Measurements from ENCODE around the gene QRFP.

The QRFP gene

DNA sequence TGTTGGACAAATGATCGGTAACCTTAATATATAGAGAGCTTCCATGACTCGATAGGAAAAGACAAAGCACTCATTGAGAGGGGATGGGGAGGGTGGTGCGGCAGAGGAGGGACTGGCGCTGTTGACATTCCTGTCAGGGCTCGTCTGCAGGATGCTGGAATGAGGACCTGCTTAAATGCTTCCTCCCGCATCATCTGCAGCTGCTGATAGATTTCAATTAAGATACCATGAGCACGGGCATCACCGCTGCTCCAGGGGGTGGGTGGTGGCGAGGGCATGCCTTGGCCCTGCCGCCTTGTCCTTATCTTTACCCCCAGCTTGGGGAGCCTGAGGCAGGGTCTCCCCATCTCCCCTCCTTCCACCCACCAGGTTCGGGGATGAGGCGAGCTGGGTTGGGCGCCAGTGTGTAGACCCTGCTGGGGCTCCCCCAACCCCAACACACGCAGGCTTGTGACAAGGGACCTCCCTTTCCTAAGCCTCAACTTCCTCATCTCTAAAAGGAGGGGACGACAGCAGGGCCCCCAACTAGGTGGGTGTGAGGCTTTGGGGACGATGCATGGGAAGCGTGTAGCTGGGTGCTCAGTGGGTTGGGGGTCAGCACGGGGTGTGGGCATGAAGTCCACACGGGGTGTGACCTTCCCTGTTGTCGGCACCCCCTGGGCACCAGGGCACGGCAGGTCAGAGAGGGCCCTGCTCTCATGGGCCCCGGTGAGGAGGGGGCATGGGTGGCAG lies 11.7 kb upstream of the QRFP start:
- H3K27ac ChIP-seq: no peak overlapping the region
- TF ChIP-seq, protein P1, sequence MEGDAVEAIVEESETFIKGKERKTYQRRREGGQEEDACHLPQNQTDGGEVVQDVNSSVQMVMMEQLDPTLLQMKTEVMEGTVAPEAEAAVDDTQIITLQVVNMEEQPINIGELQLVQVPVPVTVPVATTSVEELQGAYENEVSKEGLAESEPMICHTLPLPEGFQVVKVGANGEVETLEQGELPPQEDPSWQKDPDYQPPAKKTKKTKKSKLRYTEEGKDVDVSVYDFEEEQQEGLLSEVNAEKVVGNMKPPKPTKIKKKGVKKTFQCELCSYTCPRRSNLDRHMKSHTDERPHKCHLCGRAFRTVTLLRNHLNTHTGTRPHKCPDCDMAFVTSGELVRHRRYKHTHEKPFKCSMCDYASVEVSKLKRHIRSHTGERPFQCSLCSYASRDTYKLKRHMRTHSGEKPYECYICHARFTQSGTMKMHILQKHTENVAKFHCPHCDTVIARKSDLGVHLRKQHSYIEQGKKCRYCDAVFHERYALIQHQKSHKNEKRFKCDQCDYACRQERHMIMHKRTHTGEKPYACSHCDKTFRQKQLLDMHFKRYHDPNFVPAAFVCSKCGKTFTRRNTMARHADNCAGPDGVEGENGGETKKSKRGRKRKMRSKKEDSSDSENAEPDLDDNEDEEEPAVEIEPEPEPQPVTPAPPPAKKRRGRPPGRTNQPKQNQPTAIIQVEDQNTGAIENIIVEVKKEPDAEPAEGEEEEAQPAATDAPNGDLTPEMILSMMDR (conservative IDR thresholded peaks at IDR 0.05): no peak

DNA sequence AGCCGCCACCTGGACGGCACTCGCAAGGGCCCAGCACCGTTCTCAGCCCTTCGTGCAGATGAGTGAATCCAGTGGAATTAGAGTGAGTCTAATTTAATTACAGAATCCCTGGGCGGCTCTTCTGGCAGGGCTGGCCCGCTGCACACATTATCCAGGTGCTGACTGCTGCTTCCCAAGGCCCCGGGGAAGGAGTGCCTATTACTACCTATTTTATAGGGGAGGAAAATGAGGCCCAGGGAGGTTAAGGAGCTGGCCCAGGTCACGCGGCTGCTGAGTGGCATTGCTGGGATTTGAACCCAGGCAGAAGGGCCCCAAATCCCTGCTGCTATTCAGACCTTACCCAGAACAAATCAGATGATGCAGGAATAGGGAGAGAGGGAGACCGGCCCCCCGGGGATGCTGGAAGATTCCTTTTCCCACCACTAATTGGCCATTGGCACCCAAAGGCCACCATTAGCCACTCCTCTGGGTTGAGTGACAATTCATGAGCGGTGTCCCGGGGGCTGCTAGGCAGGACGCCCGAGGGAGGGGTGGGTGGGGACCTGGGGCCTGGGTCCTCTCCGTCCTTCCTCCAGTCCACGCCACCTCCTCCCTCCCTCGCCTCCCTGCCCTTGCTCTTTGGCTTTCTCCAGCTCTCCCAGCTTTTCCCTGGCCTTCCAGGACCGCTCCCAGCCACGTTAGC lies 10.3 kb upstream of the QRFP start:
- TF ChIP-seq, protein P1 (conservative IDR thresholded peaks at IDR 0.05): no peak
- H3K27ac ChIP-seq: no peak overlapping the region

DNA sequence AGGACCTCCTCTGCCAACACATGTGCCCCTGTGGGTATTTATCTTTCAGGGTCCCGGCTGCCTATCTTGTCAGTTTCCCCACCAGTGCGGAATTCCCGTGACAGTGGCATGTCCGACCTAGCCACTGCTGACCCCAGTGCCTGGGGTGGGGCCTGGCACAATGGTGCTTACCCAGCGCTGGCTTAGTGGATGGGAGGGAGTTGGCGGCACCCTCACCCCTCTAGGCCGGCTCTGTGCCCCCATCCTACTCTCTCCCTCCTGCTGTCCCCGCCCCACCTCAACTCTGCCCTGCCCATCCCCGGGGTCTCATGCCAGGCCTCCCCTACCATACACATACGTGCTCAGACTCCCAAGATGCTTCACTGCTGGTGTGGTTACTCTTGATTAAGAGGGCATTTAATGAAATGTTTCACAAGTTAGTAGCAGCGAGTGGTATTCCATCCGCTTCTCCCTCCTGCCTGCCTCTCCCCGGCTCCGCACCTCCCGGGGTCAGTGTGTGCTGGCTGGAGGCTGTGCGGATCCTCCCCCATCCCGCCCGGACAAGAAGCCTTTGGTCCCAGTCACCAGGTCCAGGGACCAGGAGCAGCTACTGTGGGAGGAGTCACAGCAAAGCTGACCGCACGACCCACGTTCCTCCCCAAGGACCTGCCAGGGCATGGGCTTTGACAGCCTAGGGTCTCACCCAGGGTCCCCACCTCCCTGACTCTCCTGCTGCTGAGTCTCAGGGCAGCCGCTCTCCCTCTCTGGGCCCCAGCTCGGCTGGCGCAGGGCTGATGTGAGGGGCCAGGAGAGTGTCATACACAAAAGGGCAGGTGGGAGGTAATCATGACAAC lies 9.5 kb upstream of the QRFP start:
- H3K27ac ChIP-seq: no peak overlapping the region
- TF ChIP-seq, protein P1 (conservative IDR thresholded peaks at IDR 0.05): no peak

DNA sequence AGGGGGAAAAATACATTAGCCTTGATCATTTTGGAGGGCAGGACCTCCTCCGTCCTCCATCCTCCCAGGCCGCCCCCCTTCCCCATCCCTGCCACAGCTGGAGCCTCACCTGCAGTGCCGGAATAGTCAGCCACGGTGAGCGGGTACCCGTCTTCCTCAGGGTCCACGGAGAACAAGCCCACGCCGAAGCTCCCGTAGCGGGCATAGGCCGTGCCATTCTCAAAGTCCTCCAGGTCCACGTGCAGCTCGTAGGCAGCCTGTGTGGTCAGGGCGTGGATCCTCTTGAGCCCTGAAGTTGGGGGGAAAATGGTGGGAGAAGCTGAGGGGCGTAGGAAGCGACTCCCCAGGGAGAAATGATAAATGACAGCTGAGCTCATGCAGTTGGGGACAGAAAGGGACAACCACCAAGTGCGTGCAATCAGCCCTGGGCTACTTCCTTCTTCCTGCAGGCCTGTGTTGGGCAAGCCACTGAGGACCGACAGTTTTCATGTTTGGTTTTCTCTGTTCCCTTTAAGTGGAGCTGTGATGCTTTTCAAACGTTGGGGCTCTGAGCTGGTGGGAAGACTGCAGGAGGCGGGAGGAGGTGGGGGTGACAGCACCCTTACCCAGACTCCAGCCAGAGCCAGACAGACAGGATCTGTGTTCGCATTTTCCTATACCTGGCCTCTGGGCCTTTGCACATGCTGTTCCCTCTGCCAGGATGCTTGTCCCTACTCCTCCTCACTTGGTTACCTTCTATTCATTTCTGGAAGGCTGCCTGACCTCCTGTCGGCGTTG lies 8.7 kb upstream of the QRFP start:
- TF ChIP-seq, protein P1 (conservative IDR thresholded peaks at IDR 0.05): no peak
- H3K27ac ChIP-seq: no peak overlapping the region

DNA sequence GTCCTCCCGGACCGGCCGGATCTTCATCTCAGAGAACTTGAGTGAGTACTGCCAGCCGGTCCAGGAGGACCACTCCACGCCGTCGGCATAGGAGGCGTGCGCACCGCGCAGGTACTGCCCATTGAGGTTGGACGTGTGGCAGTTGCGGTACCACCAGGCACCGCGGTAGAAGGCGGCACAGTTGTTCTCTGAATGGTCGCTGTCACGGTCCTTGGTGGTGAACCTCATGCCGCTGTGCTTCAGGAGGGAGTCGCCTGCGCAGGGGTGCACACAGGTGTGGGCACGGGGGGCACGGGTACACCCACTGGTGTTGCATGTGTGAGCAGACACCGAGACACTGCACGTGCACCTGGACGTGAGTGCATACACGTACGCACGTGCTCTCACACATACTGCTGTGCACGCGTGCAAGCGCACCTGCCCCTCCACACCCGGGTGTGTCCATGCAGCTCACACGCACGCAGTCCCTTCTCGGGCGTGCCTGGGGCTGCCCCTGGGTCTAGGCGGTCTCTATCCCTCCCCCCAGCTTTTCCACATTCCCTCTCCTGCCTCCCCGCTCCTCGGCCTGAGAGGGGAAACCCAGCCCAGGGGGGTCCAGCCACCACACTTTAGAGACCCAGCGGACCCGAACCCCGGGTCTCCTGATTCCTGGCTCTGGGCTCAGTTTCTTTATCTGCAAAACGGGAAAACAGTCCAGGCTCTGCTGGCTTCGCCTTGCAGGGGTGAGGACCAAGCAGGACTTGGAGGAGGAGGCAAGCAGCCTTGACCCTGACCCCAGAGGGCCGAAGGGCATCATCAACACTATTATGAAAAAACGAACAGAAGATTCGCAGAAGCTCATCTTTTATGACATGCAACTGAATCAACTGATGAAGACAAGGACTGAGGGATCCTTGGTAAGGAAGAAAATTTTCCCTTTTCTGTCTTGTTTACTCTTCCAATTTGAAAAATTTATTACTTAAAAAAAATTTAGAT lies 7.7 kb upstream of the QRFP start:
- TF ChIP-seq, protein P1 (conservative IDR thresholded peaks at IDR 0.05): no peak
- no peak overlapping the region for H3K27ac ChIP-seq

DNA sequence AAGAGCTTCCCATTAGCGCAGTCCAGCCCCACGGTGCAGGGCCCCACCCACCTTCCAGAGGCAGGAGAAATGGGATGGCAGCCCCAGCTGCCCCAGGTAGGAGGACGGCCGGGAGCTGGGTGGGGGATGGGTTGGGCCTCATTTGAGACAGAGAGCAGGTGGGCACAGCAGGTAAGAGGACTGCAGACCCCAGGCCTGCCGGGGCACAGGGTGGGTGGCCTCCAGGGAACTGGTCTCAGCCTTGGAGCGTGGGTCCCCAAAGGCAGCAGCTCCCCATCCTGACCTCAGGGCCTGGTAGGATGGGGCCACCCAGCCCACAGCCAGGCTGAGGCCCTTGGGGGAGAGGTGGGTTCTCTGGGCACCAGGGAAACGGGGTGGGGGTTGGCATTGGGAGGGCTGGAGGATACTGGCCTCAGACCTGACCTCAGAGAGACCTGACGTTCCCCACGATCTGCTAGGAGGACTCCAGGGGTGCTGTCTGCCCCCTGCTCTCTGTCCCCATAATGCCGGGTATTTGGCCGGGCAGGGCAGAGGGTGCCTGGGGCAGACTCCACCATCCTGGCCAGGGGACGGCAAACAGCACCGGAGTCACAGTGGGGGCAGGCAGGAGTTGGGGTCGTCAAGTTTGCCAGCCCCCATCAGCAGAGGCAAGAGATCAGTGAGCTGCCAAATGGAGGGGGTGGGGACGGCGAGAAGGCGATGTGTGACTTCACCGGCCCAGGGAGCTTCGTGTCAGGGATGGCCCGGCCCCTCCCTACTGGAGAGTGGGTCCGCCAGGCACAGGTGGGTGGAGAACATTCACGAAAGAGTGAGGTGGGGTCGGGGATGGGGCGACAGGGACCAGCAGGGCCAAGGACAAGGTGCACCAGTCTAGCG lies 6.8 kb upstream of the QRFP start:
- H3K27ac ChIP-seq: no peak overlapping the region
- TF ChIP-seq, protein P1 (conservative IDR thresholded peaks at IDR 0.05): no peak
